DND-41 (cell line): ENCODE data around the gene RHOU.

ENCODE experiments used
- ATAC-seq: fragments of 200-7000 bp; cut with Tn5 transposase; 3 replicates; pipeline ENCODE4 v1.9.1; 2021; ENCODE audit warnings: low read depth; ENCODE audit not compliant: insufficient read depth
- DNase-seq: peaks from one replicate; pipeline ENCODE4 v3.0.0-alpha.2; 2020
- H2AFZ ChIP-seq: 2 replicates; pipeline ENCODE4 v1.6.0; 2012; ENCODE audit warnings: low read depth, low read length
- H3K27ac ChIP-seq: 2 replicates; pipeline ENCODE4 v1.5.1; 2012; ENCODE audit warnings: low read length, inconsistent platforms
- H3K27me3 ChIP-seq: fragments of 200-600 bp; sonication (generic); 2 replicates; pipeline ENCODE4 v1.6.0; 2012; ENCODE audit warnings: low read length, mild to moderate bottlenecking, inconsistent platforms; ENCODE audit not compliant: insufficient read depth, poor library complexity
- H3K36me3 ChIP-seq: 2 replicates; pipeline ENCODE4 v1.5.1; 2012; ENCODE audit warnings: low read length, inconsistent platforms; ENCODE audit not compliant: insufficient read depth
- H3K4me1 ChIP-seq: 2 replicates; pipeline ENCODE4 v1.5.1; 2012; ENCODE audit warnings: mild to moderate bottlenecking, low read length; ENCODE audit not compliant: insufficient read depth
- H3K4me2 ChIP-seq: 2 replicates; pipeline ENCODE4 v1.6.0; 2012; ENCODE audit warnings: mild to moderate bottlenecking, moderate library complexity, low read length, inconsistent platforms; ENCODE audit not compliant: insufficient read depth
- H3K4me3 ChIP-seq, 2 experiments: fragments of 200-600 bp in 1 of 2; shearing (Covaris generic) in 1 of 2; 2 replicates each; pipeline ENCODE4 v1.5.1; 2012 to 2016; ENCODE audit warnings: inconsistent platforms in 2 of 2, low read length in 2 of 2, mild to moderate bottlenecking in 2 of 2, low read depth in 1 of 2, moderate library complexity in 1 of 2
- H3K79me2 ChIP-seq: 2 replicates; pipeline ENCODE4 v1.6.0; 2012; ENCODE audit warnings: low read length, inconsistent platforms; ENCODE audit not compliant: insufficient read depth
- H3K9ac ChIP-seq: 2 replicates; pipeline ENCODE4 v1.6.0; 2012; ENCODE audit warnings: low read depth, mild to moderate bottlenecking, inconsistent platforms, low read length, moderate library complexity
- H3K9me3 ChIP-seq: 2 replicates; pipeline ENCODE4 v1.5.1; 2012; ENCODE audit warnings: low read length, moderate library complexity, mild to moderate bottlenecking, inconsistent platforms; ENCODE audit not compliant: insufficient read depth, severe bottlenecking
- H4K20me1 ChIP-seq: 2 replicates; pipeline ENCODE4 v1.6.0; 2012; ENCODE audit warnings: low read length; ENCODE audit not compliant: insufficient read depth
- CTCF ChIP-seq: IDR thresholded peaks from 2 replicates; pipeline ENCODE4 v1.5.1; 2012; ENCODE audit warnings: borderline replicate concordance, low read length, moderate library complexity, mild to moderate bottlenecking; ENCODE audit not compliant: poor library complexity, severe bottlenecking; ENCODE audit errors: extremely low read depth
- EZH2 ChIP-seq: IDR thresholded peaks from 3 replicates; pipeline ENCODE4 v1.6.1; 2012; ENCODE audit warnings: borderline replicate concordance, low read depth, mild to moderate bottlenecking, moderate library complexity, low read length, inconsistent platforms; ENCODE audit not compliant: severe bottlenecking

RHOU gene

GRCh38 chr1:228732426-228732825 is 2.9 kb upstream of the RHOU start:
- TF ChIP-seq CTCF (no peak), EZH2 (peak; percentile 32)
- no peak for DNase-seq
- Histone ChIP-seq H3K9me3 (no peaks in the 10 kb centered on the region), H4K20me1 (no peaks in the 10 kb centered on the region), H2AFZ (no peak overlapping the region), H3K79me2 (no peaks in the 10 kb centered on the region), H3K4me1 (peaks cover 8% of the 10 kb centered on the region), H3K36me3 (no peaks in the 10 kb centered on the region), H3K27me3 (peaks cover 73% of the 10 kb centered on the region), H3K4me3 (no peak overlapping the region), H3K27ac (no peak overlapping the region), H3K9ac (no peak overlapping the region), H3K4me2 (no peak overlapping the region)
- no peak for ATAC-seq

GRCh38 chr1:228733576-228733975 is 1.7 kb upstream of the RHOU start:
- no peak for ATAC-seq
- peaks cover 73% of the 10 kb centered on the region for H3K27me3 ChIP-seq
- TF ChIP-seq EZH2 (no peak), CTCF (no peak)

GRCh38 chr1:228735871-228736586 is 750 bp downstream of the RHOU start:
- TF ChIP-seq EZH2: peak; percentile 73
- TF ChIP-seq CTCF: no peak
- Histone ChIP-seq H3K4me1 (peaks cover 8% of the 10 kb centered on the region), H3K27ac (no peak overlapping the region), H3K79me2 (no peaks in the 10 kb centered on the region), H2AFZ (no peak overlapping the region), H3K27me3 (peaks cover 75% of the 10 kb centered on the region), H3K9me3 (no peaks in the 10 kb centered on the region), H3K36me3 (no peaks in the 10 kb centered on the region), H3K4me2 (no peak overlapping the region; the same call in 1 of the 2 replicates), H3K9ac (peak overlapping the region; percentile 27; the same call in 1 of the 2 replicates), H4K20me1 (no peaks in the 10 kb centered on the region), H3K4me3 (no peak overlapping the region)
- ATAC-seq: peak; percentile 16; the same call in 2 of the 3 replicates
- DNase-seq: no peak

More at GRCh38 chr1:228733576-228733975, 1.7 kb upstream of the RHOU start:
- DNase-seq: no peak
- H3K36me3 ChIP-seq: no peaks in the 10 kb centered on the region
- no peak overlapping the region for H3K27ac ChIP-seq
- no peaks in the 10 kb centered on the region for H3K79me2 ChIP-seq
- no peaks in the 10 kb centered on the region for H4K20me1 ChIP-seq
- no peak overlapping the region for H3K4me2 ChIP-seq
- H3K9me3 ChIP-seq: no peaks in the 10 kb centered on the region
- H2AFZ ChIP-seq: no peak overlapping the region
- no peak overlapping the region for H3K9ac ChIP-seq
- no peak overlapping the region for H3K4me3 ChIP-seq
- H3K4me1 ChIP-seq: peaks cover 8% of the 10 kb centered on the region
